Prostate gland (tissue), 2 donors: Measurements from ENCODE around the gene PAK5.

Experiments used
- POLR2A ChIP-seq: fragments of 450-650 bp; IDR thresholded peaks from one replicate; pipeline ENCODE4 v1.6.1; 2016; ENCODE audit warnings: antibody characterized with exemption, mild to moderate bottlenecking
- POLR2AphosphoS5 ChIP-seq: sonication (generic); formaldehyde crosslinking; IDR thresholded peaks from one replicate; pipeline ENCODE4 v1.6.1; 2017; ENCODE audit warnings: antibody characterized with exemption
- TF ChIP-seq, protein P1 (sequence below), 4 experiments: fragments of 200-600 bp in 2 of 4; fragments of 450-650 bp in 2 of 4; sonication (generic) in 2 of 4; IDR thresholded peaks; 1 replicate in 3 of 4; 2 replicates in 1 of 4; pipeline ENCODE4 v1.5.1; 2016 to 2019; ENCODE audit warnings: antibody characterized with exemption in 4 of 4, mild to moderate bottlenecking in 2 of 4, moderate library complexity in 2 of 4

DNA sequence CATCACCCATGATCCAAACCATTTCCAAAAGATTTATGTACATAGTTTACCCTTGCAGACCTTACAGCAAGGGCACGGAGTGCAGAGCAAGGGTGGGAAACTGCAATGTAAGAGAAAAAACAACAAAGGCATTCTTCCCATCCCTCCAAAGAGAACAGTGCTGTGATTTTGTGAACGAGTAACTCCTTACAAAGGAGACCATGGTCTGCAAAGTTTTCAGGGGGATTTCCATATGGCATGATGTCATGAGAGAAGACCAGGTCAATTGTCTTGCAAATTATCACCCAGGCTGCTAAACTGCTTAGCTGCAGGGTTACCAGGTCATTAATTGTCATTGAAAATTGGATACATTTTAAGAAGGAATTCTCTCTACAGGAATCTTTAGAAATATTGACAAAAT lies 266.2 kb downstream of the PAK5 start:
- TF ChIP-seq, protein P1, sequence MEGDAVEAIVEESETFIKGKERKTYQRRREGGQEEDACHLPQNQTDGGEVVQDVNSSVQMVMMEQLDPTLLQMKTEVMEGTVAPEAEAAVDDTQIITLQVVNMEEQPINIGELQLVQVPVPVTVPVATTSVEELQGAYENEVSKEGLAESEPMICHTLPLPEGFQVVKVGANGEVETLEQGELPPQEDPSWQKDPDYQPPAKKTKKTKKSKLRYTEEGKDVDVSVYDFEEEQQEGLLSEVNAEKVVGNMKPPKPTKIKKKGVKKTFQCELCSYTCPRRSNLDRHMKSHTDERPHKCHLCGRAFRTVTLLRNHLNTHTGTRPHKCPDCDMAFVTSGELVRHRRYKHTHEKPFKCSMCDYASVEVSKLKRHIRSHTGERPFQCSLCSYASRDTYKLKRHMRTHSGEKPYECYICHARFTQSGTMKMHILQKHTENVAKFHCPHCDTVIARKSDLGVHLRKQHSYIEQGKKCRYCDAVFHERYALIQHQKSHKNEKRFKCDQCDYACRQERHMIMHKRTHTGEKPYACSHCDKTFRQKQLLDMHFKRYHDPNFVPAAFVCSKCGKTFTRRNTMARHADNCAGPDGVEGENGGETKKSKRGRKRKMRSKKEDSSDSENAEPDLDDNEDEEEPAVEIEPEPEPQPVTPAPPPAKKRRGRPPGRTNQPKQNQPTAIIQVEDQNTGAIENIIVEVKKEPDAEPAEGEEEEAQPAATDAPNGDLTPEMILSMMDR (IDR thresholded peaks at IDR 0.05) = no peak
- TF ChIP-seq POLR2AphosphoS5 (no peak), POLR2A (no peak)
